Uterus (tissue), 2 donors: ENCODE measurements around the gene COPS8.

Experiments
- CTCF ChIP-seq, 4 experiments: fragments of 200-600 bp in 2 of 4; fragments of 450-650 bp in 2 of 4; sonication (generic) in 2 of 4; IDR thresholded peaks; one replicate each; pipeline ENCODE4 v1.5.1; 2016 to 2019; ENCODE audit warnings: antibody characterized with exemption in 4 of 4, mild to moderate bottlenecking in 2 of 4, moderate library complexity in 1 of 4
- POLR2A ChIP-seq, 2 donors: fragments of 450-650 bp; IDR thresholded peaks; one replicate each; pipeline ENCODE4 v1.6.1; 2016; ENCODE audit warnings: antibody characterized with exemption in 2 of 2, mild to moderate bottlenecking in 1 of 2, moderate library complexity in 1 of 2

DNA sequence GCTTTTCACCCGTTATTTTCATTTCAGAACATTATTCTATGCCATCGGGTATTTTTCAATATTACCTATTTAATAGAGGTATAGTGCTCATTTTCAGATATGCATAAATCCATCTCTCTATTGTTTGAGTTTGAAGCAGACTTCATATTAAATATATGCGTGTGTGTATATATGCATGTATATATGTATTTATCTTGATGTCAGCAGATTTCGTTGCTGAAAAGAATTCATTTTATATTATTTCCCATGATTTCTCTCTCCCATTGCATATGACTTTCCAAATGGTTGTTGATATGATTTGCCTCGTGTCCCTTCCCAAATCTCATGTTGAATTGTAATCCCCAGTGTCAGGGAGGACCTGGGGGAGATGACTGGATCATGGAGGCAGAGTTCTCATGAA is 28.6 kb upstream of the COPS8 start:
- TF ChIP-seq CTCF (IDR thresholded peaks at IDR 0.05) (no peak), POLR2A (IDR thresholded peaks at IDR 0.05) (no peak)
